Upper lobe of left lung (tissue), 4 donors: ENCODE data around the gene OSBP2.

Experiments
- EP300 ChIP-seq, 4 donors: sonication (generic); formaldehyde crosslinking; IDR thresholded peaks; one replicate each; pipeline ENCODE4 v1.5.1; 2017; ENCODE audit warnings: antibody characterized with exemption in 4 of 4, control low read depth in 2 of 4
- POLR2A ChIP-seq, 4 donors: fragments of 450-650 bp; IDR thresholded peaks; one replicate each; pipeline ENCODE4 v1.5.1; 2016 to 2017; ENCODE audit warnings: antibody characterized with exemption in 4 of 4, mild to moderate bottlenecking in 2 of 4
- POLR2AphosphoS5 ChIP-seq, 2 donors: sonication (generic); formaldehyde crosslinking; IDR thresholded peaks; one replicate each; pipeline ENCODE4 v1.5.1; 2017; ENCODE audit warnings: antibody characterized with exemption in 2 of 2
- TF ChIP-seq, protein P1 (sequence below), 6 experiments: fragments of 450-650 bp in 4 of 6; fragments of 200-600 bp in 2 of 6; sonication (generic) in 2 of 6; IDR thresholded peaks; one replicate each; pipeline ENCODE4 v1.5.1; 2016 to 2019; ENCODE audit warnings: antibody characterized with exemption in 6 of 6

DNA sequence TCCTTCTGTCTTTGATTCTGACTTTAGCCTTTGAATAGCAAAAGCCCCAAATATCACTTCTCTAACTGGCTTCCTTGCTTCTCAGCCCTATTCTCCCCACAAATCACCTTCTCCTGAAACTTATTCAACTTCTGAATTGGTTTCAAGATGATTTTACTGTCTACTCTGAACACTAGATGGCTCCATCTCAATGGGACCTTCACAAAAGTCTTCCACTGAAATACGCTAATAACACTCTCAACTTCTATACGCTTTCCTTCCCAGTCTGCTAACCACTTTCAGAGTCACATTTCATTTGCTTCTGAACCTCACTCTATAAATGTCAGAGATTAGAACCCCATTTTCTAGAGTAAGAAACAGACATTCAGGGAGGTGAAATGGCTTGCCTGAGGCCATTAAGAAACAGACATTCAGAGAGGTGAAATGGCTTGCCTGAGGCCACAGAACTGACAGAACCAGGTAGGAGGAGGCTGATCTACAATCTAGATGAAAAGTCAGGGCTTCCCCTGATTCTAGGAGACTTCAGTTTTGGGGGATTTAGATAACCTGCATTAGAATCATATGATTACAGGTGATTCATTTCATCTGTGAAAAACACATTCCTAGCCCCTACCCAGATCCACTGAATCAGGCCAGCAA is 253.3 kb downstream of the OSBP2 start:
- TF ChIP-seq, protein P1, sequence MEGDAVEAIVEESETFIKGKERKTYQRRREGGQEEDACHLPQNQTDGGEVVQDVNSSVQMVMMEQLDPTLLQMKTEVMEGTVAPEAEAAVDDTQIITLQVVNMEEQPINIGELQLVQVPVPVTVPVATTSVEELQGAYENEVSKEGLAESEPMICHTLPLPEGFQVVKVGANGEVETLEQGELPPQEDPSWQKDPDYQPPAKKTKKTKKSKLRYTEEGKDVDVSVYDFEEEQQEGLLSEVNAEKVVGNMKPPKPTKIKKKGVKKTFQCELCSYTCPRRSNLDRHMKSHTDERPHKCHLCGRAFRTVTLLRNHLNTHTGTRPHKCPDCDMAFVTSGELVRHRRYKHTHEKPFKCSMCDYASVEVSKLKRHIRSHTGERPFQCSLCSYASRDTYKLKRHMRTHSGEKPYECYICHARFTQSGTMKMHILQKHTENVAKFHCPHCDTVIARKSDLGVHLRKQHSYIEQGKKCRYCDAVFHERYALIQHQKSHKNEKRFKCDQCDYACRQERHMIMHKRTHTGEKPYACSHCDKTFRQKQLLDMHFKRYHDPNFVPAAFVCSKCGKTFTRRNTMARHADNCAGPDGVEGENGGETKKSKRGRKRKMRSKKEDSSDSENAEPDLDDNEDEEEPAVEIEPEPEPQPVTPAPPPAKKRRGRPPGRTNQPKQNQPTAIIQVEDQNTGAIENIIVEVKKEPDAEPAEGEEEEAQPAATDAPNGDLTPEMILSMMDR (IDR thresholded peaks at IDR 0.05): peak; percentile 27 to 65 (median 44)
- TF ChIP-seq POLR2AphosphoS5 (IDR thresholded peaks at IDR 0.05) (no peak), POLR2A (IDR thresholded peaks at IDR 0.05) (no peak), EP300 (IDR thresholded peaks at IDR 0.05) (no peak)
